Testis (tissue), 3 donors: ENCODE data around the gene WDR5B. TPM values are rescaled to one million over a fixed set of nuclear protein-coding genes. Genes with fewer than 3 reads are reported as not detected.

Source experiments
- DNase-seq: peaks from one replicate; pipeline ENCODE4 v3.0.0-alpha.2; 2019
- H3K27ac ChIP-seq, 2 donors: fragments of 200-600 bp; sonication (generic); one replicate each; pipeline ENCODE4 v1.5.1; 2019
- H3K27me3 ChIP-seq: fragments of 200-600 bp; sonication (generic); one replicate; pipeline ENCODE4 v1.5.1; 2019
- H3K36me3 ChIP-seq: fragments of 200-600 bp; sonication (generic); one replicate; pipeline ENCODE4 v1.5.1; 2017; ENCODE audit warnings: low read depth; ENCODE audit errors: missing control alignments
- H3K4me1 ChIP-seq: fragments of 200-600 bp; sonication (generic); one replicate; pipeline ENCODE4 v1.5.1; 2019
- H3K4me3 ChIP-seq, 2 donors: fragments of 200-600 bp; sonication (generic); one replicate each; pipeline ENCODE4 v1.5.1; 2017 to 2019
- H3K9me3 ChIP-seq: fragments of 200-600 bp; sonication (generic); one replicate; pipeline ENCODE4 v1.5.1; 2017
- CTCF ChIP-seq, 3 experiments: fragments of 450-650 bp in 2 of 3; fragments of 200-600 bp in 1 of 3; sonication (generic) in 1 of 3; IDR thresholded peaks; one replicate each; pipeline ENCODE4 v1.5.1; 2016 to 2019; ENCODE audit warnings: antibody characterized with exemption in 3 of 3, mild to moderate bottlenecking in 2 of 3, moderate library complexity in 1 of 3
- POLR2A ChIP-seq: fragments of 450-650 bp; IDR thresholded peaks from one replicate; pipeline ENCODE4 v1.6.1; 2017; ENCODE audit warnings: antibody characterized with exemption, mild to moderate bottlenecking, moderate library complexity
- WGBS, 2 donors: methylation state at CpG; one replicate each; pipeline ENCODE4 v1.1.5; 2018; 5-methylcytosine and 5-hydroxymethylcytosine counted together
- intact Hi-C: fragments of 100-400 bp; cut with DNase I; formaldehyde crosslinking; loops from one replicate; pipeline ENCODE4 v1.15.1; 2023; ENCODE audit warnings: low total_unique reads
- polyA plus RNA-seq: library from polyadenylated mRNA; stranded (reverse); fragments of 350-450 nt; fragmentation: Illumina TruSeq; extraction: RNeasy Lipid Tissue Mini Kit (QIAGEN cat#74804); gene quantifications from one replicate; pipeline ENCODE4 v1.2.3, GENCODE V29; 2014; ENCODE audit warnings: low read depth, low replicate concordance; ENCODE audit not compliant: insufficient read depth
- total RNA-seq, 2 donors: library from RNA; depleted of rRNA; stranded (reverse); fragments of >200 nt; gene quantifications; one replicate each; pipeline ENCODE4 v1.2.3, GENCODE V29; 2016

The WDR5B gene
- total and polyA plus RNA-seq, 3 donors from 2014 or later, result 5.1 to 8.9 (median 7.1) TPM

GRCh38 chr3:122410111-122410510, 5.8 kb downstream of the WDR5B start:
- intact Hi-C loops, result no loop called here

GRCh38 chr3:122409446-122409845, 6.4 kb downstream of the WDR5B start:
- H3K27me3 ChIP-seq, result no peaks in the 10 kb centered on the region
- intact Hi-C loops, result no loop called here
- TF ChIP-seq CTCF (IDR thresholded peaks at IDR 0.05) (no peak), POLR2A (no peak)
- no peaks in the 10 kb centered on the region for H3K36me3 ChIP-seq
- DNase-seq, result no peak
- H3K27ac ChIP-seq, result no peak overlapping the region
- H3K4me3 ChIP-seq, result no peak overlapping the region
- H3K9me3 ChIP-seq, result no peaks in the 10 kb centered on the region
- WGBS, 2 donors, result 74 to 77% methylated on average over 6 of the region's 6 CpGs
- H3K4me1 ChIP-seq, result peaks cover 2% of the 10 kb centered on the region

More at GRCh38 chr3:122410111-122410510, 5.8 kb downstream of the WDR5B start:
- Histone ChIP-seq H3K4me3 (no peak overlapping the region), H3K9me3 (no peaks in the 10 kb centered on the region), H3K4me1 (peaks cover 8% of the 10 kb centered on the region), H3K36me3 (no peaks in the 10 kb centered on the region), H3K27me3 (no peaks in the 10 kb centered on the region), H3K27ac (no peak overlapping the region)
- TF ChIP-seq CTCF (IDR thresholded peaks at IDR 0.05) (no peak), POLR2A (no peak)
- WGBS, 2 donors, result 83 to 84% methylated on average over 4 of the region's 4 CpGs
- DNase-seq, result no peak

DNA sequence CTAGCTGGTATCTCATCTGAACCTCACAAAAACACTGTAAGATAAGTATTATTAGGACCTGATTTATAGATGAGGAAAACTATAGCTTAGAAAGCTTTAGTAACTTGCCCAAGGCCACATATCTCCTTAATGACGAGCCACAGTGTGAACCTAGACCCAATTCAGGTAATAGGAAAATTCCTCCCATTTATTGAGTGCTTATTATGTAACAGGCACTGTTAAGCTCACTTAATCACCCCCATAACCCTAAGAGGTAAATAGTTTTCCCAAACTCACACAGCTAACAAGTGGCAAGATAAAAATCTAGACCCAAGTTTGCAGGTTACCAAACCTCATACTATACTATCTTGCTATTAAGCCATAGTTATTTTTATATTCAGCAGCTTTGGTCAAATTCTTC, 7.9 kb downstream of the WDR5B start:
- no peak for DNase-seq
- no peak overlapping the region for H3K27ac ChIP-seq
- no peaks in the 10 kb centered on the region for H3K36me3 ChIP-seq
- intact Hi-C loops, result no loop called here
- WGBS, 2 donors, result 60 to 94% methylated on average over 1 of the region's 1 CpG
- H3K4me3 ChIP-seq, result no peak overlapping the region
- no peaks in the 10 kb centered on the region for H3K4me1 ChIP-seq
- H3K27me3 ChIP-seq, result no peaks in the 10 kb centered on the region
- no peaks in the 10 kb centered on the region for H3K9me3 ChIP-seq
- no peak for TF ChIP-seq POLR2A
- TF ChIP-seq CTCF (IDR thresholded peaks at IDR 0.05), result no peak

DNA sequence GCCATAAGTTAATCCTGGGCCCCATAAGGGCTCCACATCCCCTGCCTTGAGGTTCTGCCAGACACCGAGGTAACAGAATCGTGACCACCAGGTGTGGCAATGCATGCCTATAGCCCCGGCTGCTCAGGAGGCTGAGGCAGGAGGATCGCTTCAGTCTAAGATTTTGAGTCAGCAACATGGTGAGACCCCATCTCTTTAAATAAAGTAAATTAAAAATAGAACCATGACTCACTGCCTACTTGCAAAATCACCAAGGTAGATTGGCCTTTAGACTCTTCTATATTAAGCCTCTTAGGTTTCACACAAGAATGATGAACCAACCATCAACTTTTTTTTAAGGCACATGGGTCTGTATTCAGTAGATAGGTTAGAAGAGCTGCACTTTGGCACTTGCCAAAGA, 9.7 kb downstream of the WDR5B start:
- Histone ChIP-seq H3K9me3 (no peaks in the 10 kb centered on the region), H3K4me1 (no peaks in the 10 kb centered on the region), H3K36me3 (no peaks in the 10 kb centered on the region), H3K27ac (no peak overlapping the region), H3K27me3 (no peaks in the 10 kb centered on the region), H3K4me3 (no peak overlapping the region)
- no peak for TF ChIP-seq POLR2A
- TF ChIP-seq CTCF (IDR thresholded peaks at IDR 0.05), result no peak
- no peak for DNase-seq
- intact Hi-C loops, result no loop called here
- 95 to 96% methylated on average over 4 of the region's 4 CpGs for WGBS, 2 donors

- Histone ChIP-seq H3K9me3 (no peaks in the 10 kb centered on the region), H3K27me3 (no peaks in the 10 kb centered on the region), H3K4me1 (no peaks in the 10 kb centered on the region), H3K27ac (no peak overlapping the region), H3K4me3 (no peak overlapping the region), H3K36me3 (no peaks in the 10 kb centered on the region)
- no peak for DNase-seq
- 84 to 89% methylated on average over 3 of the region's 3 CpGs for WGBS, 2 donors
- no peak for TF ChIP-seq CTCF (IDR thresholded peaks at IDR 0.05)
- no peak for TF ChIP-seq POLR2A
- intact Hi-C loops, result no loop called here
These were observed 10.8 kb downstream of the WDR5B start for GRCh38 chr3:122405015-122405414.
